Retina (tissue), 1 donor: ENCODE results near the gene ZNF200.
"Not testable (repeated sequence)": the region's sequence is repeated elsewhere in the genome, so short reads cannot be mapped to it uniquely, and the experiment has no call there.

Experiments used
- DNase-seq: peaks from one replicate; pipeline ENCODE4 v3.0.0-alpha.2; 2016

Gene ZNF200

DNA sequence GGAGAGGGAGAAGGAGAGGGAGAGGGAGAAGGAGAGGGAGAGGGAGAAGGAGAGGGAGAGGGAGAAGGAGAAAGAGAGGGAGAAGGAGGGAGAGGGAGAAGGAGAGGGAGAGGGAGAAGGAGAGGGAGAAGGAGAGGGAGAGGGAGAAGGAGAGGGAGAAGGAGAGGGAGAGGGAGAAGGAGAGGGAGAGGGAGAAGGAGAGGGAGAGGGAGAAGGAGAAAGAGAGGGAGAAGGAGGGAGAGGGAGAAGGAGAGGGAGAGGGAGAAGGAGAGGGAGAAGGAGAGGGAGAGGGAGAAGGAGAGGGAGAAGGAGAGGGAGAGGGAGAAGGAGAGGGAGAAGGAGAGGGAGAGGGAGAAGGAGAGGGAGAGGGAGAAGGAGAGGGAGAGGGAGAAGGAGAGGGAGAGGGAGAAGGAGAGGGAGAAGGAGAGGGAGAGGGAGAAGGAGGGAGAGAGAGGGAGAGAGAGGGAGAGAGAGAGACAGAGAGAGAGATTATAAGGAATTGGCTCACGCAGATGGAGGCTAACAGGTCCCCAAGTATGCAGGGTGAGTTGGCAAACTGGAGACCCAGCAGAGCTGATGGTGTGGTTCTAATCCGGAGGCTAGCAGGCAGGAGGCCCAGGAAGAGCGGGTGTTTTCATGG lies 37.1 kb downstream of the ZNF200 start:
- not testable (repeated sequence) for DNase-seq

GRCh38 chr16:3195975-3196374 lies 39.0 kb downstream of the ZNF200 start:
- DNase-seq: no peak

DNA sequence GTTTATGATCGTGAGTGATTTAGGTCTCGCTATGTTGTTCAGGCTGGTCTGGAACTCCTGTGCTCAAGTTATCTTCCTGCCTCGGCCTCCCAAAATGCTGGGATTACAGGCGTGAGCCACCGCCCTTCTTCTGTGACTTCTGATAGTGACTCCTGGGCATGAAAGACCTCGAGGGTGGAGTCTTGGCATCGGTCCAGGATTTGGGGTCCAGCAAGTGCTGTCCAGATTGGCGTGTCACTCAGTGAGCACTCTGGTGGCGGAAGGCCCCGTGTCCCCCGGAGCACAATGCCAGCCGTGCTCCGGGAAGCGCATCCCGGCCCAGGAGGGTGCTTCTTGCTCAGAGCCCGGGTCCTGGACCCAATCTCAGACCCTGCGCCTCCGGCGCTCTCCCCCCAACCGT lies 40.2 kb downstream of the ZNF200 start:
- DNase-seq: no peak

GRCh38 chr16:3193221-3194212 lies 41.4 kb downstream of the ZNF200 start:
- DNase-seq: no peak

DNA sequence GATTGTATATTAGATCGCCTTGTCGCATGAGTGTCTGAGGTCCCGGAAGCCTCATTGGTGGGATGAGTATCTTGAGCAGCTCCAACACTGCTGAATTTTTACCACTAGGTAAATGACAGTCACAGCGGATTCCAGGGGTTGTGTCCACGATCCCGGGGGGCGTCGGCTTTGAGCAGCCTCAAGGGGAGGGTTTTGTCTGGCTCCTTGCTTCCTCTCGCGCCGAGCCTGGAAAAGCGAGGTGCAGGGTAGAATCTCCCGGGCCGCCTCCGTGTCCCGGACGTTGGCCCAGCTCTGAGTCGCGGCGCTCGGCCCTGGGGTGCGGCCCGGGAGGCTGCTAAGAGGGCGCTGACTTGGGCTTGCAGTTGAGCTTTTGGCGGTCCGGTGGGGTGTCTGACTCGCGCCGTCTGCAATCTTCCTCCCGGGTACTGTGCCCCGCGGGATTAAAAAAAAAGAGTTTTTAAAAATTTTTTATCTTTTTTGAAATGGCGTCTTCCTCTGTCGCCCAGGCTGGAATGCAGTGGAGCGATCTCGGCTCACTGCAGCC lies 42.4 kb downstream of the ZNF200 start:
- no peak for DNase-seq

DNA sequence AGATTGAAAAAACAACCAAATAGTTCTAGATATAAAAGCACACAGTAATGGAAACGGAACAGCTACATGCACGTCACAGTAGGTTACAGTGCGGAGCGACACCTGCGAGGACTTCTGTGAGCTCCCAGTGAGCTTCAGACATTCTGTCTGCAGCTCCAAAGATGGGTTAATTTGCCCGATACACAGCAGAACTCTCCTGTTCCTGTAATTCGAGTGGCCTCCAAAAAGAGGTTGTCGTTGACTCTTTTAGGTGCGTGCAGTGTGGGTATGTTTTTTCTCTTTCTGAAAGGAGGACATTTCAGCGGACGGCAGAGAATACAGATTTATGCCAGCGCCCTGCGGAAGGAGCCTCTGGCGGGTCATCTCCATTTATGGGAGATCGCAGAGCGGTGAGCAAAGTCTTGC lies 44.0 kb downstream of the ZNF200 start:
- peak; percentile 59 for DNase-seq

- no peak for DNase-seq
Observed at GRCh38 chr16:3189869-3190268, 45.1 kb downstream of the ZNF200 start.

- DNase-seq: peak; percentile 74
Observed at GRCh38 chr16:3188925-3189825, 45.8 kb downstream of the ZNF200 start.

- DNase-seq: peak; percentile 71
Observed at GRCh38 chr16:3188675-3188924, 46.4 kb downstream of the ZNF200 start.

DNA sequence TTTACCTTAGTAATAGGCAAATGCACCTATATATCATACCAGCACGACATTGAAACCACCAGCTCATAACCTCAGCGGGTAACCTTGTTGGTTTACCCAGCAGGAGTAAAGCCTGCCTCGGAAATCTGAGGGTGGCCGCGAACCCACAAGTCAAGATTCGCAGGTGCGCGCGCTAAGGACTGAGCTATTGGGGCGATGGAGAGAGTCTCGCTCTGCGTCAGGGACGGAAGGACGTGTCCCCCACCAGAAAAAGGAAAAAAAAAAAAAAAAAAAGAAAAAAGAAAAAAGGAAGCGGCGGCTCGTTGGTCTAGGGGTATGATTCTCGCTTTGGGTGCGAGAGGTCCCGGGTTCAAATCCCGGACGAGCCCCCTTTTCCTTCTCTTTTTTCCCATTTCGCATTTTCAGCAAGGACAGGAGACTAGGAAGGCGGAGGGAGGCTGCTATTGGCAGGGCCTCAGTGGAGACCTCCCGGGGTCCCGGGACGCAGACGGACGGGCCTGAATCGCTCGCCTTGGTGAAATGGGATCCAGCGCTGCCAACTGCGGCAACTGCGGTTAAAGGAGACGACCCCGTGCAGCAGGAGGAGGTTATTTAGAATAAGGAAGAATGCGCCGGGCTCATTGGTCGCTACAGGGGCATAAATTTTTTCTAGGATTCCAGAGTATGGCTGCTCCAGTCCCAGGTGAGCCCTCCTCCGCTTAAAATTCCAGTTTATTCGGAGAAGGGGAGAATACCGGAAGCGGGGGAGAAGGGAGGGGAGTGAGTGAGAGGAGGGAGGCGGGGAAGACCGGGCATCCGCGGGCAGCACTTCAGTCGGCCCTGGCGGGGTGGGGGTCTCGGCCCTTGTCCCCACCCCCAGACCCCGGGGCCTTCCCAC lies 46.9 kb downstream of the ZNF200 start, which contains the start of gene OR1F1:
TSS of gene OR1F1 (plus strand) at position 407 of the 877 bp plus-strand sequence.
- peak; percentile 75 for DNase-seq

- DNase-seq: no peak
Observed at GRCh38 chr16:3186946-3187690, 47.8 kb downstream of the ZNF200 start.

GRCh38 chr16:3183445-3184139 lies 51.4 kb downstream of the ZNF200 start:
- DNase-seq: peak; percentile 46

GRCh38 chr16:3182608-3183444 lies 52.1 kb downstream of the ZNF200 start:
- DNase-seq: peak; percentile 80

DNA sequence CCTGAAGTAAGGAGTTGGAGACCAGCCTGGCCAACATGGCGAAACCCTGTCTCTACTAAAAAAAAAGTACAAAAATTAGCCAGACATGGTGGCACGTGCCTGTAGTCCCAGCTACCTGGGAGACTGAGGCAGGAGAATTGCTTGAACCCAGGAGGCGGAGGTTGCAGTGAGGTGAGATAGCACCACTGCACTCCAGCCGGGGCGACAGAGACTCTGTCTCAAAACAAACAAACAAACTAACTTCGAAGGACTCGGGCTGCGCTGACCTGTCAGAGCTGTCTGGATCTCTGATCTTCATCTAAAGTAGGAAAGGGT lies 52.7 kb downstream of the ZNF200 start:
- not testable (repeated sequence) for DNase-seq

DNA sequence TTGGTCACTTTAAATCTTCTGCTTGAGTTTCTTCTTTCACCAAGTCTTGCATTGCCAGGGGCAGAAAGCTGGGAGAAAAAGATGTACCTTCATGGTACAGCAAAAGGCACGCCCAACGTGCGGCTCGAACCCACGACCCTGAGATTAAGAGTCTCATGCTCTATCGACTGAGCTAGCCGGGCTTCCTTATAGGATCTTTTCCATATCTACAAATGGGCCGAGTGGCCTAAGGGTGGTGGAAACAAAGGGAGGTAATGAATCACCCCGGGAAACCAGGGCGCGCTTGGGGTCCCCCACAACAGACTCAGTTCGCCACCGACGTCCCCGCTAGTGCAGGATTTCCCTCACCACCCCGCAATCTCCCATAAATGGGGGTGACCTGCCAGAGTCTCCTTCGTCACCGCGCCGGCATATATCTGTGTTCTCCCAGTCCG lies 54.5 kb downstream of the ZNF200 start:
- DNase-seq: no peak

- no peak for DNase-seq
Observed at GRCh38 chr16:3179651-3180050, 55.3 kb downstream of the ZNF200 start.

- no peak for DNase-seq
Observed at GRCh38 chr16:3175157-3176093, 59.5 kb downstream of the ZNF200 start.

DNA sequence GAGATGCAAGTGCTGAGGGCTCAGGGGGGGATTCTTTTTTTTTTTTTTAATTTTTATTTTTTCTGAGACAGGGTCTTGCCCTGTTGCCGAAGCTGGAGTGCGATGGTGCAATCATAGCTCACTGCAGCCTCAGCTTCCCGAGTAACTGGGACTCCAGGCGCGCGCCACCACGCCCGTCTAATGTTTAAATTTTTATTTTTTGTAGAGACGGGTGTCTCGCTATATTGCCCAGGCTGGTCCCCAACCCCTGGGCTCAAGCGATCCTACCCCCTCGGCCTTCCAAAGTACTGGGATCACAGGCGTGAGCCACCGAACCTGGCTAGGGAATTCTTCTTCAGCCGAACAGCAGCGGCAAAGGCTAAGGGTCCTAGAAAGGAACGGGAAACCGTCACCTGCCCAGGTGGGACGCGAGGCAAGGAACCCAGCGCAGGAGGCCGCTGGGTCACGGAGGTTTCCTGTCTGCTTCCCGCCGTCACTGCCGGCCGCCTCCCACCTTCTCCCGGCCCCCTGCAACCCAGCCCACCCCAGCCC lies 60.3 kb downstream of the ZNF200 start:
- DNase-seq: no peak
